Activated CD8-positive, alpha-beta memory T cell treated with anti-CD3 and anti-CD28 coated beads, Interleukin-2, amount 10 ng/mL, durations not matched to agents 7 days and 5 days (primary cell): Measurements from ENCODE around the gene WDFY4. TPM values are rescaled to one million over a fixed set of nuclear protein-coding genes. Genes with fewer than 3 reads are reported as not detected.

Experiments used
- ATAC-seq: fragments of 150-1000 bp; cut with Tn5 transposase; one replicate; pipeline ENCODE4 v1.10.0; 2021; ENCODE audit warnings: moderate library complexity
- CTCF ChIA-PET: fragments of 350-600 bp; sonication (Branson Sonifier 250); formaldehyde crosslinking; loops from one replicate; lab custom pipeline; 2021; ENCODE audit warnings: antibody characterized with exemption; lab: Charles Lee
- DNase-seq: peaks from one replicate; pipeline ENCODE4 v3.0.0-alpha.2; 2020
- H3K27ac Mint-ChIP-seq: one replicate; pipeline ENCODE4 v1.8.0; 2021; ENCODE audit warnings: mild to moderate bottlenecking, mixed read lengths
- H3K27me3 Mint-ChIP-seq: one replicate; pipeline ENCODE4 v1.8.0; 2021; ENCODE audit warnings: mixed read lengths
- H3K36me3 Mint-ChIP-seq: one replicate; pipeline ENCODE4 v1.8.0; 2021; ENCODE audit warnings: mild to moderate bottlenecking, mixed read lengths
- H3K4me1 Mint-ChIP-seq: one replicate; pipeline ENCODE4 v1.8.0; 2021; ENCODE audit warnings: mixed read lengths
- H3K4me3 Mint-ChIP-seq: one replicate; pipeline ENCODE4 v1.8.0; 2021; ENCODE audit warnings: mild to moderate bottlenecking, moderate library complexity, mixed read lengths
- H3K9me3 Mint-ChIP-seq: one replicate; pipeline ENCODE4 v1.8.0; 2022; ENCODE audit warnings: low read depth, mixed read lengths
- total RNA-seq, 2 experiments: library from RNA; stranded (reverse); gene quantifications; one replicate each; pipeline ENCODE4 v1.2.3, GENCODE V29; 2021

WDFY4 gene
- total RNA-seq, 2 experiments from 2014 or later = 0.06 TPM; not detected in 1

DNA sequence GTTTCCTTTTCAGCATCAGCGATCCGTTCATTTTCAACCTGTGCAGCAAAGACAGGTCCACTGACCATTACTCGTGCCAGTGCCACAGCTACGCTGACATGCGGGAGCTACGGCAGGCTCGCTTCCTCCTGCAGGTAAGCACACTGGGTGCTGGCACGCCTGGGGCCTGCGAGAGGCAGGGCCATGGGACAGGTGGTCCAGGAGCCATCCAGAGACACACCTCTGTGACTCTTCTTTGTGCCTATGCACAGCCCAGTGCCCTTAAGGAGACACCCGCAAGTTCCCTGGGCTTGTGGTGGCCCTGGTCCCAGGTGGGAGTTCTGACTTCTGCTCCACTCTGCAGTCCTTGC lies 212.7 kb downstream of the WDFY4 start:
- CTCF ChIA-PET = no interaction called here

DNA sequence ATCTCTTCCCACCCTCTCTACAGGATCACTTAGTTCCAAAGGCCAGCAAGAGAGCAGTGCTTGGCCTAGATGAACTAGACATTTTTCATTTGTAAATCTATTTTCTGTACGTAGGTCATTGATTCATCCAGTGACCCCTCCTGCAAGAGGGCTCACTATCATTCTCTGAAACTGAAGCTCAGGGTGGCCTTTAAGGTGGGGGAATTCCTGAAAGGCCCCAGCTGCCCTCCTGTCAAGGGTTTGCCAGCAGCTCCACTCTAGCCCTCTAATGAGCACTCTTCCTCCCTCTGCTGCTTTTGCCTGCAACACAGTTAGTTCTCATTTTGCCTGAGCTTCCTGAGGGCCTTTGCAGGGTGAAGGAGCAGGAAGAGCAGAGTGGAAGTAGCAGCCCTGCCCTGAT lies 213.8 kb downstream of the WDFY4 start:
- no peak overlapping the region for H3K27ac Mint-ChIP-seq
- no peaks in the 10 kb centered on the region for H3K9me3 Mint-ChIP-seq
- no peaks in the 10 kb centered on the region for H3K27me3 Mint-ChIP-seq
- H3K4me1 Mint-ChIP-seq = no peaks in the 10 kb centered on the region
- H3K4me3 Mint-ChIP-seq = no peak overlapping the region
- DNase-seq (no peak), ATAC-seq (no peak)
- H3K36me3 Mint-ChIP-seq = no peaks in the 10 kb centered on the region
- CTCF ChIA-PET = no interaction called here

More for the DNA sequence above, 212.7 kb downstream of the WDFY4 start:
- no peak for ATAC-seq
- H3K27ac Mint-ChIP-seq = no peak overlapping the region
- no peaks in the 10 kb centered on the region for H3K36me3 Mint-ChIP-seq
- no peak overlapping the region for H3K4me3 Mint-ChIP-seq
- no peaks in the 10 kb centered on the region for H3K9me3 Mint-ChIP-seq
- H3K4me1 Mint-ChIP-seq = no peaks in the 10 kb centered on the region
- DNase-seq = no peak
- peaks cover 4% of the 10 kb centered on the region for H3K27me3 Mint-ChIP-seq

DNA sequence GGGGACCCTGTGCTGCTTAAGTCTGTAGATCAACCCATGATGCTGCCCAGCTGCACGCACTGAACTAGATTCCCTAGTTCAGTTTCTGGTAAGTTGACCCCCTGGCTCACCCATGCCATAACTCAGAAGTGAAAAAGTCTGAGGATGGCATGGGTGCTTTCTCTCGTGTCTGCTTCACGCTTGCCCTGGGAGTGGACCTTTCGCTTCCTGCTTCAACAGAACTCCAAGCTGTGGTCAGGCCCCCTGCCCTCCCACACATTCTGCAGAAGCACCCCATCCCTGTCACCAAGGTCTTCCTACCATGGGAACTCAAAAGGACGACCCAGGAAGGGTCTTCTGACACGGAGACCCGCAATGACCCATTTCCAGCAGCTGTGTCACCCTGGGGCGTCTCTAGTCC lies 215.1 kb downstream of the WDFY4 start:
- DNase-seq (no peak), ATAC-seq (no peak)
- no peak overlapping the region for H3K4me3 Mint-ChIP-seq
- no peaks in the 10 kb centered on the region for H3K27me3 Mint-ChIP-seq
- H3K27ac Mint-ChIP-seq = no peak overlapping the region
- CTCF ChIA-PET = no interaction called here
- H3K9me3 Mint-ChIP-seq = no peaks in the 10 kb centered on the region
- H3K36me3 Mint-ChIP-seq = no peaks in the 10 kb centered on the region
- H3K4me1 Mint-ChIP-seq = no peaks in the 10 kb centered on the region

- CTCF ChIA-PET = no interaction called here
- no peaks in the 10 kb centered on the region for H3K36me3 Mint-ChIP-seq
- H3K4me1 Mint-ChIP-seq = no peaks in the 10 kb centered on the region
- H3K4me3 Mint-ChIP-seq = no peak overlapping the region
- DNase-seq = no peak
- ATAC-seq = no peak
- H3K27me3 Mint-ChIP-seq = no peaks in the 10 kb centered on the region
- H3K27ac Mint-ChIP-seq = no peak overlapping the region
- H3K9me3 Mint-ChIP-seq = no peaks in the 10 kb centered on the region
These were observed 215.7 kb downstream of the WDFY4 start for GRCh38 chr10:48900371-48900801.

GRCh38 chr10:48901319-48901718 lies 216.6 kb downstream of the WDFY4 start:
- Mint-ChIP-seq H3K27ac (no peak overlapping the region), H3K4me1 (no peaks in the 10 kb centered on the region), H3K9me3 (no peaks in the 10 kb centered on the region), H3K36me3 (no peaks in the 10 kb centered on the region), H3K4me3 (no peak overlapping the region), H3K27me3 (no peaks in the 10 kb centered on the region)
- ATAC-seq (no peak), DNase-seq (no peak)
- CTCF ChIA-PET = no interaction called here

DNA sequence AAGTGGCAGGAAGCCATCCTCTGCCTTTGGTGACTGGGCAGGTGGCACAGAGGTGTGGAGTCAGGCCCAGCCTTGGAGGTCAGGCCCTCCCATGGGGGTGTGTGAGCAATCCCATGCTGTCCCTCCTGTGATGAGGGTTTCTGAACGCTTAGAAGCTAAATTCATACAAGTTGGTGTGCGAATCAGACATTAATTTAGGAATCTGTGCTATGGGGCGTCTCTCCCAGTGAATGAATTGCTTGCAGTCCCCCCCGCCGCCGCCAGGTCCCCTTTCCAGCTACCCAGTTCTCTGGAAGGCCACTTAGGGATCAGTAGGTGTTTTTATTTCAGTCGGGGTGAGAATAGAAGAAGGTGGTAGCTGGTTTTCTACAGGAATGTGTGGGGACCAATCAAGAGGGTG lies 217.4 kb downstream of the WDFY4 start:
- CTCF ChIA-PET = no interaction called here
- Mint-ChIP-seq H3K27me3 (peaks cover 6% of the 10 kb centered on the region), H3K9me3 (no peaks in the 10 kb centered on the region), H3K4me3 (no peak overlapping the region), H3K4me1 (no peaks in the 10 kb centered on the region), H3K27ac (no peak overlapping the region), H3K36me3 (no peaks in the 10 kb centered on the region)
- ATAC-seq (no peak), DNase-seq (no peak)

DNA sequence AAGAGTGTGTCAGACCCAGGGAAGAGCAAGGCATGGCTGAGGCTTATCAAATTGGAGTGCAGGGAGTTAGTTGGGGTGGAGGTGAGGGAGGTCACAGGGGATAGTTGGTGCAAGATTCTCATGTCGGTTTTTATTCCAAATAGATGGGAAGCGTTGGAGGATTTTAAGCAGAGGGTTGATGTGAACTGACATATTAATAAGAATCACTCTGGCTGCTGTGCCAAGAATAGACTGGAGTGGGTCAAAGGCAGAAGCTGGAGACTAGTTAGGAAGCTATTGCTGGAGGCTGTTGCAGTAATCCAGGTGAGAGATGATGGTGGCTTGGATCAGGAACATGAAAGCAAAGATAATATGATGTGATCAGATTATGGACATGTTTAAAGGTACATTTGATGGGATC lies 218.5 kb downstream of the WDFY4 start:
- Mint-ChIP-seq H3K27ac (no peak overlapping the region), H3K4me3 (no peak overlapping the region), H3K4me1 (peaks cover 6% of the 10 kb centered on the region), H3K9me3 (no peaks in the 10 kb centered on the region), H3K27me3 (peaks cover 13% of the 10 kb centered on the region), H3K36me3 (no peaks in the 10 kb centered on the region)
- DNase-seq (no peak), ATAC-seq (no peak)
- CTCF ChIA-PET = no interaction called here

- H3K27ac Mint-ChIP-seq = no peak overlapping the region
These were observed 220.2 kb downstream of the WDFY4 start for GRCh38 chr10:48904861-48905260.

GRCh38 chr10:48905311-48905710 lies 220.6 kb downstream of the WDFY4 start:
- no peak for DNase-seq
- no peak for ATAC-seq
- H3K27me3 Mint-ChIP-seq = peaks cover 19% of the 10 kb centered on the region
- H3K9me3 Mint-ChIP-seq = no peaks in the 10 kb centered on the region
- H3K4me1 Mint-ChIP-seq = peaks cover 6% of the 10 kb centered on the region
- no peak overlapping the region for H3K4me3 Mint-ChIP-seq
- CTCF ChIA-PET = no interaction called here
- H3K27ac Mint-ChIP-seq = no peak overlapping the region
- H3K36me3 Mint-ChIP-seq = no peaks in the 10 kb centered on the region

More at GRCh38 chr10:48904861-48905260, 220.2 kb downstream of the WDFY4 start:
- no peak overlapping the region for H3K4me3 Mint-ChIP-seq
- no peak for ATAC-seq
- H3K9me3 Mint-ChIP-seq = no peaks in the 10 kb centered on the region
- DNase-seq = no peak
- H3K4me1 Mint-ChIP-seq = peaks cover 6% of the 10 kb centered on the region
- H3K36me3 Mint-ChIP-seq = no peaks in the 10 kb centered on the region
- peaks cover 19% of the 10 kb centered on the region for H3K27me3 Mint-ChIP-seq
- CTCF ChIA-PET = no interaction called here

GRCh38 chr10:48906841-48907240 lies 222.2 kb downstream of the WDFY4 start:
- ATAC-seq (no peak), DNase-seq (no peak)
- Mint-ChIP-seq H3K4me3 (no peak overlapping the region), H3K27ac (no peak overlapping the region), H3K4me1 (peaks cover 6% of the 10 kb centered on the region), H3K36me3 (no peaks in the 10 kb centered on the region), H3K9me3 (no peaks in the 10 kb centered on the region), H3K27me3 (peaks cover 19% of the 10 kb centered on the region)
- CTCF ChIA-PET = no interaction called here

GRCh38 chr10:48907730-48908129 lies 223.1 kb downstream of the WDFY4 start:
- H3K4me3 Mint-ChIP-seq = no peak overlapping the region
- no peaks in the 10 kb centered on the region for H3K36me3 Mint-ChIP-seq
- CTCF ChIA-PET = no interaction called here
- H3K27ac Mint-ChIP-seq = no peak overlapping the region
- DNase-seq (no peak), ATAC-seq (peak; percentile 36)
- H3K27me3 Mint-ChIP-seq = peaks cover 19% of the 10 kb centered on the region
- peaks cover 6% of the 10 kb centered on the region for H3K4me1 Mint-ChIP-seq
- no peaks in the 10 kb centered on the region for H3K9me3 Mint-ChIP-seq

- peaks cover 6% of the 10 kb centered on the region for H3K4me1 Mint-ChIP-seq
- no peak for DNase-seq
- CTCF ChIA-PET = no interaction called here
- peaks cover 25% of the 10 kb centered on the region for H3K27me3 Mint-ChIP-seq
- ATAC-seq = no peak
- H3K9me3 Mint-ChIP-seq = no peaks in the 10 kb centered on the region
- no peak overlapping the region for H3K4me3 Mint-ChIP-seq
- no peaks in the 10 kb centered on the region for H3K36me3 Mint-ChIP-seq
- no peak overlapping the region for H3K27ac Mint-ChIP-seq
These were observed 225.9 kb downstream of the WDFY4 start for GRCh38 chr10:48910548-48910947.

GRCh38 chr10:48913674-48914073 lies 229.0 kb downstream of the WDFY4 start:
- no peaks in the 10 kb centered on the region for H3K36me3 Mint-ChIP-seq
- ATAC-seq (no peak), DNase-seq (no peak)
- no peaks in the 10 kb centered on the region for H3K9me3 Mint-ChIP-seq
- H3K27me3 Mint-ChIP-seq = peaks cover 38% of the 10 kb centered on the region
- no peaks in the 10 kb centered on the region for H3K4me1 Mint-ChIP-seq
- no peak overlapping the region for H3K4me3 Mint-ChIP-seq
- CTCF ChIA-PET = no interaction called here
- no peak overlapping the region for H3K27ac Mint-ChIP-seq

GRCh38 chr10:48923748-48924147 lies 239.1 kb downstream of the WDFY4 start:
- Mint-ChIP-seq H3K36me3 (no peaks in the 10 kb centered on the region), H3K27ac (no peak overlapping the region), H3K9me3 (no peaks in the 10 kb centered on the region), H3K4me3 (no peak overlapping the region), H3K27me3 (peaks cover 12% of the 10 kb centered on the region), H3K4me1 (no peaks in the 10 kb centered on the region)
- CTCF ChIA-PET = interaction anchor here (1.3 kb wide), 1 partner anchor 125 kb away, joined by 3 read pairs; no protein-coding TSS in a partner anchor
- peak; percentile 3 for DNase-seq
- no peak for ATAC-seq

GRCh38 chr10:48924988-48925387 lies 240.3 kb downstream of the WDFY4 start:
- CTCF ChIA-PET = interaction anchor here (1.3 kb wide), 1 partner anchor 123 kb away, joined by 3 read pairs; no protein-coding TSS in a partner anchor

More at GRCh38 chr10:48924988-48925387, 240.3 kb downstream of the WDFY4 start:
- H3K4me1 Mint-ChIP-seq = no peaks in the 10 kb centered on the region
- peaks cover 3% of the 10 kb centered on the region for H3K27me3 Mint-ChIP-seq
- no peaks in the 10 kb centered on the region for H3K36me3 Mint-ChIP-seq
- ATAC-seq (no peak), DNase-seq (peak; percentile 2)
- no peak overlapping the region for H3K4me3 Mint-ChIP-seq
- H3K9me3 Mint-ChIP-seq = no peaks in the 10 kb centered on the region
- no peak overlapping the region for H3K27ac Mint-ChIP-seq
